HPDE6-E6E7 (cell line): ENCODE data around the gene LIME1.
"Not testable (repeated sequence)": the region's sequence is repeated elsewhere in the genome, so short reads cannot be mapped to it uniquely, and the experiment has no call there.

ENCODE experiments used
- DNase-seq: peaks from one replicate; pipeline ENCODE4 v3.0.0; 2011; ENCODE audit warnings: missing footprints; ENCODE audit errors: extremely low spot score

LIME1 gene

DNA sequence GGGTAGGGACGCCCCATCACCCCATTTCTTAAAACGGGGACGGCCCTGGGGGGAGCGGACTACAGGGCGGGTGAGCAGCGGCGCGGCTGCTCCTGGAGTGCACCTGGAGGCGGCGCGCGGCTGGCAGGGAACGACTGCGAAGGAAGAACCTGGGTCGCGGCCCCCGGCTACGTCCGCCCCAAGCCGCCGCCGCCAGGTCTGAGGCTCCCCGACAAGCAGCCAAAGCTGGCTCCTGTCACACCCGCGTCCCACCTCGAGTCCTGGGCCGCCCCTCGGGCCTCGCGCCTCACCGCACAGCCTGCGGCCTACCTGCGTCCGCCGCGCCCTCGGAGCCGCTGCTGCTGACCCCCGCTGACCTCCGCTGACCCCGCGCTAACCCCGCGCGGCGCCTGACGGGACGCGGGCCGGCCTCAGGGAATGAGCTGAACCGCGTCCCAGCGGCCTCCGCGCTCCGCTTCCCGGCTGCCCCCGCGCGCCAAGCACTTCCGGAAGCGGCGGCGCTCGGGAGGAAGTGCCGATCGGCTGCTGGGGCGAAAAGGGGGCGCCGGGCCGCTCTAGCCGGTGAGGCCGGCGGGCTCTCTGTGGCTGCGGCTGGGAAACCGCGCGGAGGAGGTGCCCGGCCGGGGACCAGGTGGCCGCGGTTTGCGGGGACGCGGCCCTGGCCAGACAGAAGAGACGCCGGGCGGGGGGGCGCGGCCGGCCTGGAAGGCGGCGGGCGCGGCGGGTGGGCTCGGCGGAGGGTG is 28.7 kb upstream of the LIME1 start, which contains the start of the genes ARFRP1 and ZGPAT:
ARFRP1 (minus strand) TSS at position 419 of the 743 bp plus-strand sequence. CDS start 885 bp downstream, outside the sequence.
ZGPAT (plus strand) TSS at position 482 of the 743 bp plus-strand sequence. CDS start 542 bp downstream, outside the sequence.
- no peak for DNase-seq

DNA sequence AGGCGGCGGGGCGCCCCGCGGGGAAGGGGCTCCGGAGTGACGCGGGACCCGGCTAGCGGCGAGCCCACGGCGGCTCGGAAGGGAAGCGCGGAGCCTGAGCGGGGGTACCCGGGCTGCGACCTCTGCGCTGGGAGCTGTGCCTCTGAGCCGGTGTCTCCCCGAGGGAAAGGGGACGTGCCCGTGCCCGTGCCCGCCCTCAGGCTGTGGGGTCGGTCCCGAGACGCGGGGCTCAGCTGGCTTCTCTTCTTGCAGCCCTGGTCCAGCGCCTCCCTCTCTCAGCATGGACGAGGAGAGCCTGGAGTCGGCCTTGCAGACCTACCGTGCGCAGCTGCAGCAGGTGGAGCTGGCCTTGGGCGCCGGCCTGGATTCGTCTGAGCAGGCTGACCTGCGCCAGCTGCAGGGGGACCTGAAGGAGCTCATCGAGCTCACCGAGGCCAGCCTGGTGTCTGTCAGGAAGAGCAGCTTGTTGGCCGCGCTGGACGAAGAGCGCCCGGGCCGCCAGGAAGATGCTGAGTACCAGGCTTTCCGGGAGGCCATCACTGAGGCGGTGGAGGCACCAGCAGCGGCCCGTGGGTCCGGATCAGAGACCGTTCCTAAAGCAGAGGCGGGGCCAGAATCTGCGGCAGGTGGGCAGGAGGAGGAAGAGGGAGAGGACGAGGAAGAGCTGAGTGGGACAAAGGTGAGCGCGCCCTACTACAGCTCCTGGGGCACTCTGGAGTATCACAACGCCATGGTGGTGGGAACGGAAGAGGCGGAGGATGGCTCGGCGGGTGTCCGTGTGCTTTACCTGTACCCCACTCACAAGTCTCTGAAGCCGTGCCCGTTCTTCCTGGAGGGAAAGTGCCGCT is 27.9 kb upstream of the LIME1 start:
- no peak for DNase-seq

DNA sequence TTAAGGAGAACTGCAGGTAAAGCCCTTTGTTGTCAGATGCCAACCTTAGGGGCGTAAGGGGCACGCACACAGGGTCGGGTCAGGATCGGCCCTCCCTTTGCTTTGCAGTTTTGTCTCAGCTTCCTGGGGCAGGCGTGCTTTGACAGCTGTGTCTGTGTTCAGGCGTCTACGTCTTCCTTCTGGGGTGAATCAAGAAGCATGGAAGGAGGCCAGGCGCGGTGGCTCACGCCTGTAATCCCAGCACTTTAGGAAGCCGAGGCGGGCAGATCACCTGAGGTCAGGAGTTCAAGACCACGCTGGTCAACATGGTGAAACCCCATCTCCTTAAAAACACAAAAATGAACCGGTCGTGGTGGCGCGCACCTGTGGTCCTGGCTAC is 27.3 kb upstream of the LIME1 start:
- DNase-seq: no peak

- DNase-seq: no peak
Measured at GRCh38 chr20:63711085-63711645, 25.3 kb upstream of the LIME1 start.

- no peak for DNase-seq
Measured at GRCh38 chr20:63712191-63712590, 24.3 kb upstream of the LIME1 start.

- DNase-seq: no peak
Measured at GRCh38 chr20:63714858-63715257, 21.6 kb upstream of the LIME1 start.

DNA sequence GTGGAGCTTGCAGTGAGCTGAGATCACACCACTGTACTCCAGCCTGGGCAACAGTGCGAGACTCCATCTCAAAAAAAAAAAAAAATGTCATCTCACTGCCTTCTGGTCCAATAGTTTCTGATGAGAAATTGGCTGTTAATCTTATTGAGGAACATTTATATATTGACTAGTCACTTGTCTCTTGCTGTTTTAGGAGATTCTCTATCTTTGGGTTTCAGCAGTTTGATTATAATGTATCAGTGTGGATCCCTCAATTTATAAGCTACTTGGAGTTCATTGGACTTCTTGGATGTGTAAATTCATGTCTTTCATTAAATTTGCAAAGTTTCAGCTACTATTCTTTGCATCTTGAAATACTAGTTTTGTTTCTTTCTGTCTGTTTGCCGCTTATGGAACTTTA is 17.5 kb upstream of the LIME1 start:
- DNase-seq: no peak

GRCh38 chr20:63722967-63723622 is 13.4 kb upstream of the LIME1 start:
- DNase-seq: not testable (repeated sequence)

DNA sequence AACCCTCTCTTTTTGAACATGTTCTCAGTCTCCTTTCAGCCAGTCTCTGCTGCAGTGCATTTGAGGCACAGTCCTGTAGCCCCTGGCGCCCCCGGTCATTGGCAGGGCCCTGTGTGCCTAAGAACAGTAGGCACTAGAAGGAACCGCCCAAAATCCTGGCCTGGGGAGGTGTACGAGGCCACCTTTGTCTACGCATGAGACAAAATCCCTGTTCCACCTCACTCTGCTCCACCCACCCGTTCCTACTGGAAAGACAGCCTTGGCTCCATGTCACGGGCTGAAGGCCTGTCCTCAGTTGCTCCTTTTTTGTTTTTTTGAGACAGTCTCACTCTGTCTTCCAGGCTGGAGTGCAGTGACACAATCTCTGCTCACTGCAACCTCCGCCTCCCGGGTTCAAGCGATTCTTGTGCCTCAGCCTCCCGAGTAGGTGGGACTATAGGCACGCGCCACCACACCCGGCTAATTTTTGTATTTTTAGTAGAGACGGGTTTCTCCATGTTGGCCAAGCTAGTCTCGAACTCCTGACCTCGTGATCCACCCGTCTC is 6.2 kb upstream of the LIME1 start:
- not testable (repeated sequence) for DNase-seq

- no peak for DNase-seq
Measured at GRCh38 chr20:63731410-63731809, 5.1 kb upstream of the LIME1 start.

GRCh38 chr20:63732118-63733095 is 4.1 kb upstream of the LIME1 start:
- DNase-seq: no peak

GRCh38 chr20:63733117-63733516 is 3.3 kb upstream of the LIME1 start:
- no peak for DNase-seq

GRCh38 chr20:63733579-63734081 is 2.8 kb upstream of the LIME1 start:
- DNase-seq: no peak

- DNase-seq: no peak
Measured at GRCh38 chr20:63734111-63734945, 2.1 kb upstream of the LIME1 start.

- DNase-seq: no peak
Measured at GRCh38 chr20:63734946-63735858, 1.3 kb upstream of the LIME1 start.

GRCh38 chr20:63736893-63737694 is 630 bp downstream of the LIME1 start:
- DNase-seq: no peak

DNA sequence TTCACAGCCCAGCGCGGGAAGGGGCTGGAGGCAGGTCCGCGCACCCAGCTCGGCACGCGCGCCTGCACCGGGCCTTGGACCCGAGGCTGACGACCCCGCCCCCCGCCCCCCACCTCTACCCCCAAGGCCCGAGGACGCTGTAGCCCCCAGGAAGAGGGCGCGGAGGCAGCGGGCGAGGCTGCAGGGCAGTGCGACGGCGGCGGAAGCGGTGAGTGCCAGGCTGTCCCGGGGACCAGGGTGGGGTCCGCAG is 1.2 kb downstream of the LIME1 start:
- DNase-seq: no peak
